ENCODE data around the gene MBD3.
A peak's percentile ranks its signal among the peaks of the same experiment; 100 is the strongest.

The MBD3 gene

GRCh38 chr19:1572795-1573194 lies 19.9 kb downstream of the MBD3 start:
- Histone ChIP-seq H3K27ac (no peak overlapping the region), H3K4me3 (no peak overlapping the region)
- no peak for DNase-seq (ENCODE audit: low spot score)
- TF ChIP-seq, protein P1, sequence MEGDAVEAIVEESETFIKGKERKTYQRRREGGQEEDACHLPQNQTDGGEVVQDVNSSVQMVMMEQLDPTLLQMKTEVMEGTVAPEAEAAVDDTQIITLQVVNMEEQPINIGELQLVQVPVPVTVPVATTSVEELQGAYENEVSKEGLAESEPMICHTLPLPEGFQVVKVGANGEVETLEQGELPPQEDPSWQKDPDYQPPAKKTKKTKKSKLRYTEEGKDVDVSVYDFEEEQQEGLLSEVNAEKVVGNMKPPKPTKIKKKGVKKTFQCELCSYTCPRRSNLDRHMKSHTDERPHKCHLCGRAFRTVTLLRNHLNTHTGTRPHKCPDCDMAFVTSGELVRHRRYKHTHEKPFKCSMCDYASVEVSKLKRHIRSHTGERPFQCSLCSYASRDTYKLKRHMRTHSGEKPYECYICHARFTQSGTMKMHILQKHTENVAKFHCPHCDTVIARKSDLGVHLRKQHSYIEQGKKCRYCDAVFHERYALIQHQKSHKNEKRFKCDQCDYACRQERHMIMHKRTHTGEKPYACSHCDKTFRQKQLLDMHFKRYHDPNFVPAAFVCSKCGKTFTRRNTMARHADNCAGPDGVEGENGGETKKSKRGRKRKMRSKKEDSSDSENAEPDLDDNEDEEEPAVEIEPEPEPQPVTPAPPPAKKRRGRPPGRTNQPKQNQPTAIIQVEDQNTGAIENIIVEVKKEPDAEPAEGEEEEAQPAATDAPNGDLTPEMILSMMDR (IDR thresholded peaks at IDR 0.05): no peak

GRCh38 chr19:1571358-1571757 lies 21.3 kb downstream of the MBD3 start:
- DNase-seq (ENCODE audit: low spot score): no peak
- Histone ChIP-seq H3K4me3 (no peak overlapping the region), H3K27ac (no peak overlapping the region)
- TF ChIP-seq, protein P1 (IDR thresholded peaks at IDR 0.05): no peak

GRCh38 chr19:1570836-1571235 lies 21.8 kb downstream of the MBD3 start:
- Histone ChIP-seq H3K27ac (no peak overlapping the region), H3K4me3 (no peak overlapping the region)
- TF ChIP-seq, protein P1 (IDR thresholded peaks at IDR 0.05): no peak
- DNase-seq (ENCODE audit: low spot score): no peak

DNA sequence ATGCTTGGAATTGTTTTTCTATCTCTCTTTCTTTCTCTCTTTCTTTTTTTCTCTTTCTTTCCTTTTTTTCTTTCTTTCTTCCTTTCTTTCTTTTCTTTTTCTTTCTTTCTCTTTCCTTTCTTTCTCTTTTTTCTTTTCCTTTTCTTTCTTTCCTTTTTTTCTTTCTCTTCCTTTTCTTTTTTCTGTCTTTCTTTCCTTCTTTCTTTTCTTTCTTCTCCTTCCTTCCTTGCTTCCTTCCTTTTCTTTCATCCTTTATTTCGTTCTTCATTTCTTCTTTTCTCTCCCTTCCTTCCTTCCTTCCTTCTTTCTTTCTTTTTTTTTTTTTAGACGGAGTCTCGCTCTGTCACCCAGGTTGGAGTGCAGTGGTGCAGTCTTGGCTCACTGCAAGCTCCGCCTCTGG lies 22.7 kb downstream of the MBD3 start:
- no peak for DNase-seq (ENCODE audit: low spot score)
- H3K4me3 ChIP-seq: no peak overlapping the region
- no peak overlapping the region for H3K27ac ChIP-seq
- TF ChIP-seq, protein P1 (IDR thresholded peaks at IDR 0.05): no peak

DNA sequence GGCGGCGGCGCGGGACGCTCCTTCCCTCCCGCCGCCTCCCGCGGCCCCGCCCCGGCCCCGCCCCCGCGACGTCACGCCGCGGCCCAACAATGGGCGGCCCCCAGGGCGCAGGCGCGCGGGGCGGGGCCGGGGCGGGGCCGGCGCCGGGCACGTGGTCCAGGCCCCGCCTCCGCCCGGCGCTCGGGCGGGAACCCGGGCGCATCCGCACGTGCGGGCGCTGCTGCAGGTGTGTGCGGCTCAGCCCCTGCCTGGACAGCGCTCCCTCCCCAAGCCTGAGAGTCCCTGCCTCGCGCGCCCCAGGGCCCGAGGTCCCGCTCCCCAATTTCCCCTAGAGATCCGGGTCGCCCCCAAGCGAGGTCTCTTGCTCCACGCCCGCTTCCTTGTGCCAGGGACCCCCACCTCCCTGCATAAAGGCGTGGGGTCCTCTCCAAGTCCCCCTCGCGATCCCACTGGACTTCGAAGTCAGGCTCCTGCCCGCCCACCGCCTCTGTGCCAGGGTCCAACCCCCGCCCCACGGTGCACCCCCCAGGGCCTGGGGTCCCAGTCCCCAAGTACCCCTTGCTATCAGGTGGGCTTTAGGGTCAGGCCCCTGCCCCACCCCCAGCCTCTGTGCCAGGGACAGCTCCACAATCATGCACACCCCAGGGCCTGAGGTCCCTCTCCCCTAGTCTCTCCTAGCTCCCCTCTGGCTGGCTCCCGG lies 24.2 kb downstream of the MBD3 start, which contains the start of gene MEX3D:
Gene MEX3D, minus strand, starts transcription at position 6 of the 700 bp plus-strand sequence. CDS start 267 bp downstream, outside the sequence.
- DNase-seq (ENCODE audit: low spot score): no peak
- peak within 1 kb of the TSS in 1 of 2 donors; percentile 91 for H3K27ac ChIP-seq
- H3K4me3 ChIP-seq: peak within 1 kb of the TSS; percentile 81
- TF ChIP-seq, protein P1 (IDR thresholded peaks at IDR 0.05): no peak

DNA sequence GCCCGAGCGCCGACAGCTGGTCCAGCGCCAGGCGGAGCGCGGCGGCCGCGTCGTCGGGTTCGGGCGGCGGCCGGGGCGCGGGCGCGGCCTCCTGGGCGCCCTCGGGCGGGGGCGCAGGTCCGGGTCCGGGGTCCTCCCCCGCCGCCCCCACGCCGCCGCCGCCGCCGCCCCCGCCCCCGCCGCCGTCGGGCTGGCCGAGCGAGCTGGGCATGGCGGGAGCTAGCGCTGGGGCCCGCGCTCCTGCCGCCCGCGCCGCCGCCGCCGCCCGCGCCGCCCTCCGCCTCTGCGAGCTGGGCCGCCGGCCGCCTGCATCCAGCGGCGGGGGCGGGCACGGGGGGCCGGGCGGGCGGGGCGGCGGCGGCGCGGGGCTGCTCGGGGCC lies 24.8 kb downstream of the MBD3 start:
- DNase-seq (ENCODE audit: low spot score): no peak

More for the DNA sequence above, 24.8 kb downstream of the MBD3 start:
- peak overlapping the region in 1 of 2 donors; percentile 91 for H3K27ac ChIP-seq
- TF ChIP-seq, protein P1 (IDR thresholded peaks at IDR 0.05): no peak
- H3K4me3 ChIP-seq: peak overlapping the region; percentile 81
